ENCODE data around the gene URB2. TPM values are rescaled to one million over a fixed set of nuclear protein-coding genes. Genes with fewer than 3 reads are reported as not detected.

The URB2 gene
- total and polyA plus RNA-seq, 2 of the 13 experiments (the other 11 are each of a cell fraction or from before 2014, with no cell fraction given), result 4.0 to 17.6 TPM

DNA sequence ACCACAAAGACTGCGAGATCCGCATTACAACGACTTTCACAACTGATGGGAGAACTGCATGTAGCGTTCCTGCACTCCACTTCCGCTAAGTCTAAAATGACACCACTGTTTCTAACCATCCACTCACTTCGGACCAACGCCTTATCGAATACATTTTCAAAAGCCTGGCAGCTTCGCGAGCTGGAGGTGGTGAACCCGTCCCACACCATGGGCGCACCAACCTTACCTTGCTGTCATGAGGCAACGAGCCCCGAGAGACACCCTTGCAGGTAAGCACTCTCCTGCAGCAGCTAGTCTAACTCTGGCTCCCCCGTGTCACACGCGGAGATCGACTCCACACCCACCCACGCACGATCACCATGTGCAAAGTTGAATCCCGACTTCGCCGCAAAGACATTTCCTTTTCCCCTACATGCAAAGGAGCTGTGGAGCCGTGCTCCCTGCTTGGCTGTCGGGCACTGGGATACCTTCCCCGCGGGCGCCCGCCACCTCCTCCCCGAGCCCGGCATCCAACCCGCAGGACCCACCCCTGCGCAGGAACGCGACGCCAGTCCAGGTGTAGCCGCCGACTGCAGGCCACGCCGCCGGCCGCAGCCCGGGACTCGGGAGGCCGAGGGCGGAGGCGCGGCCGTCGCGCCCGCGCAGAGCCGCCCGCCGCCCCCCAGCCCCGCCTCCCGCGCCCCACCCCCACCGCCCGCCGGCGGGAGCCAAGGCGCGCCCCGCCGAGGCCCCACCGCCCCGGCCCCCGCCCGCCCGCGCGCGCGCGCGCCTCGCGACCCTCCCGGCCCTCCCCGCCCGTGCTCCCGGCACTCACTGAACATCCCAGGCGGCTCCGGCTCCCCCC lies 754 bp upstream of the URB2 start (continued):
- no peak for TF ChIP-seq ZNF646 (CRISPR knock-in tag; IDR thresholded peaks at IDR 0.05)
- TF ChIP-seq, protein P1, sequence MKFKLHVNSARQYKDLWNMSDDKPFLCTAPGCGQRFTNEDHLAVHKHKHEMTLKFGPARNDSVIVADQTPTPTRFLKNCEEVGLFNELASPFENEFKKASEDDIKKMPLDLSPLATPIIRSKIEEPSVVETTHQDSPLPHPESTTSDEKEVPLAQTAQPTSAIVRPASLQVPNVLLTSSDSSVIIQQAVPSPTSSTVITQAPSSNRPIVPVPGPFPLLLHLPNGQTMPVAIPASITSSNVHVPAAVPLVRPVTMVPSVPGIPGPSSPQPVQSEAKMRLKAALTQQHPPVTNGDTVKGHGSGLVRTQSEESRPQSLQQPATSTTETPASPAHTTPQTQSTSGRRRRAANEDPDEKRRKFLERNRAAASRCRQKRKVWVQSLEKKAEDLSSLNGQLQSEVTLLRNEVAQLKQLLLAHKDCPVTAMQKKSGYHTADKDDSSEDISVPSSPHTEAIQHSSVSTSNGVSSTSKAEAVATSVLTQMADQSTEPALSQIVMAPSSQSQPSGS (CRISPR knock-in tag; IDR thresholded peaks at IDR 0.05), result no peak
- no peak for TF ChIP-seq SMAD3 (CRISPR knock-in tag; IDR thresholded peaks at IDR 0.05)
- no peak for TF ChIP-seq ZNF501 (CRISPR knock-in tag; IDR thresholded peaks at IDR 0.05)
- TF ChIP-seq CENPBD1 (CRISPR knock-in tag; IDR thresholded peaks at IDR 0.05; ENCODE audit: borderline replicate concordance, low read depth), result no peak
- 0 out of 2 replicates have a peak, but pooled peaks have one; percentile 42 for TF ChIP-seq IRF9 (CRISPR knock-in tag; IDR thresholded peaks at IDR 0.05; ENCODE audit: borderline replicate concordance)
- TF ChIP-seq FOXC1 (CRISPR knock-in tag; IDR thresholded peaks at IDR 0.05; ENCODE audit: borderline replicate concordance), result 0 out of 2 replicates have a peak, but pooled peaks have one; percentile 65
- no peak for TF ChIP-seq IKZF1 (IDR thresholded peaks at IDR 0.05)
- TF ChIP-seq, protein P2, sequence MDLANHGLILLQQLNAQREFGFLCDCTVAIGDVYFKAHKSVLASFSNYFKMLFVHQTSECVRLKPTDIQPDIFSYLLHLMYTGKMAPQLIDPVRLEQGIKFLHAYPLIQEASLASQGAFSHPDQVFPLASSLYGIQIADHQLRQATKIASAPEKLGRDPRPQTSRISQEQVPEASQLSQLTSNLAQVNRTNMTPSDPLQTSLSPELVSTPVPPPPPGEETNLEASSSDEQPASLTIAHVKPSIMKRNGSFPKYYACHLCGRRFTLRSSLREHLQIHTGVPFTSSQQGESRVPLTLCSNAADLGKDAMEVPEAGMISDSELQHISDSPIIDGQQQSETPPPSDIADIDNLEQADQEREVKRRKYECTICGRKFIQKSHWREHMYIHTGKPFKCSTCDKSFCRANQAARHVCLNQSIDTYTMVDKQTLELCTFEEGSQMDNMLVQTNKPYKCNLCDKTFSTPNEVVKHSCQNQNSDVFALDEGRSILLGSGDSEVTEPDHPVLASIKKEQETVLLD (CRISPR knock-in tag; IDR thresholded peaks at IDR 0.05; ENCODE audit: low read depth), result no peak
- no peak for TF ChIP-seq KLF11 (CRISPR knock-in tag; IDR thresholded peaks at IDR 0.05)
- TF ChIP-seq TCF7 (IDR thresholded peaks at IDR 0.05; ENCODE audit: low read depth), result no peak
- peak; percentile 96 for TF ChIP-seq ZSCAN25 (CRISPR knock-in tag; IDR thresholded peaks at IDR 0.05)
- TF ChIP-seq ZNF546 (CRISPR knock-in tag; conservative IDR thresholded peaks at IDR 0.05), result no peak; the same call in 1 of the 2 replicates
- TF ChIP-seq ZNF782 (CRISPR knock-in tag; IDR thresholded peaks at IDR 0.05; ENCODE audit: borderline replicate concordance), result no peak
- TF ChIP-seq ZSCAN9 (CRISPR knock-in tag; IDR thresholded peaks at IDR 0.05; ENCODE audit: borderline replicate concordance), result 0 out of 2 replicates have a peak, but pooled peaks have one; percentile 15
- no peak for TF ChIP-seq EHMT2 (IDR thresholded peaks at IDR 0.05; ENCODE audit: borderline replicate concordance, low read depth, low read length)
- no peak for TF ChIP-seq CC2D1A (CRISPR knock-in tag; IDR thresholded peaks at IDR 0.05)
- no peak for TF ChIP-seq HMG20B (CRISPR knock-in tag; conservative IDR thresholded peaks at IDR 0.05)
